Uterus (tissue), 4 donors: ENCODE results near the gene RGS8. TPM values are rescaled to one million over a fixed set of nuclear protein-coding genes. Genes with fewer than 3 reads are reported as not detected.

Source experiments
- DNase-seq, 2 donors: peaks; one replicate each; pipeline ENCODE4 v3.0.0-alpha.2; 2019 to 2020
- H3K27ac ChIP-seq, 2 donors: fragments of 200-600 bp; sonication (generic); 1 replicate in 1 of 2; 2 replicates in 1 of 2; pipeline ENCODE4 v1.5.1; 2016 to 2018
- H3K27me3 ChIP-seq, 2 donors: fragments of 200-600 bp; sonication (generic); one replicate each; pipeline ENCODE4 v1.5.1; 2018 to 2019; ENCODE audit warnings: control low read depth in 1 of 2
- H3K36me3 ChIP-seq, 2 donors: fragments of 200-600 bp; sonication (generic); one replicate each; pipeline ENCODE4 v1.5.1; 2019; ENCODE audit warnings: control low read depth in 1 of 2
- H3K4me1 ChIP-seq, 2 donors: fragments of 200-600 bp; sonication (generic); one replicate each; pipeline ENCODE4 v1.5.1; 2018 to 2019; ENCODE audit warnings: control low read depth in 1 of 2
- H3K4me3 ChIP-seq, 2 donors: fragments of 200-600 bp; sonication (generic); 1 replicate in 1 of 2; 2 replicates in 1 of 2; pipeline ENCODE4 v1.5.1; 2018 to 2019; ENCODE audit warnings: mild to moderate bottlenecking in 1 of 2
- H3K9me3 ChIP-seq, 2 donors: fragments of 200-600 bp; sonication (generic); one replicate each; pipeline ENCODE4 v1.5.1; 2019; ENCODE audit warnings: control low read depth in 1 of 2
- CTCF ChIP-seq, 4 experiments: fragments of 200-600 bp in 2 of 4; fragments of 450-650 bp in 2 of 4; sonication (generic) in 2 of 4; IDR thresholded peaks; one replicate each; pipeline ENCODE4 v1.5.1; 2016 to 2019; ENCODE audit warnings: antibody characterized with exemption in 4 of 4, mild to moderate bottlenecking in 2 of 4, moderate library complexity in 1 of 4
- POLR2A ChIP-seq, 2 donors: fragments of 450-650 bp; IDR thresholded peaks; one replicate each; pipeline ENCODE4 v1.6.1; 2016; ENCODE audit warnings: antibody characterized with exemption in 2 of 2, mild to moderate bottlenecking in 1 of 2, moderate library complexity in 1 of 2
- intact Hi-C: fragments of 100-400 bp; cut with DNase I; formaldehyde crosslinking; loops from one replicate; pipeline ENCODE4 v1.15.1; 2023; ENCODE audit warnings: low total_unique reads
- total RNA-seq, 4 donors: library from RNA; depleted of rRNA in 3 of 4; stranded (reverse); fragments of >200 nt in 3 of 4; gene quantifications; one replicate each; pipeline versions ENCODE4 v1.1.0 to v1.2.4, GENCODE V29; 2014 to 2023
- donor health status: DM: yes; HTN: yes; CAD: no.

RGS8 gene
- total RNA-seq, 4 donors from 2014 or later, result not detected

DNA sequence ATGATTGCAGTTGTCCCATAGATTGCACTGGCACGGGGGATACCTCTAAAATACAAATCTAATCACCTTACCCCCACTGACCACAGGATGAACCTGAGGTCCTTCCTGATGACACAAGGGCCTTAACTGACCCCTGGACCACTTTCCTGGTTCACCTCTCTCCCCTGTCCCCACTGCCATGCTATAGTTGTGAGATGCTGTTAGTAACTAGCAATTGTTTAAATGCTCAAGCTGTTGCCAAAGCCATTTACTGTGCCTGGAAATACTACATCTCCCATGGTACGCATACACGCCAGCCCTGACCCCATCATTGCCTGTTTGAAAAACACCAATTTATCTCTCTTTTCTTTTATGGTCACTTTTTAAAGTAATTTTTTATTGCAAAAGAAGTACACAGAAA is 29.1 kb upstream of the RGS8 start:
- Histone ChIP-seq H3K9me3 (no peaks in the 10 kb centered on the region), H3K4me3 (no peak overlapping the region), H3K27ac (no peak overlapping the region), H3K27me3 (no peaks in the 10 kb centered on the region), H3K4me1 (no peaks in the 10 kb centered on the region), H3K36me3 (no peaks in the 10 kb centered on the region)
- intact Hi-C loops, result no loop called here
- DNase-seq, result no peak
- TF ChIP-seq CTCF (IDR thresholded peaks at IDR 0.05), result no peak
- no peak for TF ChIP-seq POLR2A (IDR thresholded peaks at IDR 0.05)

- H3K4me3 ChIP-seq, result no peak overlapping the region
- H3K27ac ChIP-seq, result no peak overlapping the region
- H3K4me1 ChIP-seq, result no peaks in the 10 kb centered on the region
- H3K27me3 ChIP-seq, result no peaks in the 10 kb centered on the region
- no peaks in the 10 kb centered on the region for H3K9me3 ChIP-seq
- TF ChIP-seq POLR2A (IDR thresholded peaks at IDR 0.05), result no peak
- TF ChIP-seq CTCF (IDR thresholded peaks at IDR 0.05), result no peak
- intact Hi-C loops, result no loop called here
- H3K36me3 ChIP-seq, result no peaks in the 10 kb centered on the region
- no peak for DNase-seq
Observed at GRCh38 chr1:182709855-182710254, 25.5 kb upstream of the RGS8 start.

DNA sequence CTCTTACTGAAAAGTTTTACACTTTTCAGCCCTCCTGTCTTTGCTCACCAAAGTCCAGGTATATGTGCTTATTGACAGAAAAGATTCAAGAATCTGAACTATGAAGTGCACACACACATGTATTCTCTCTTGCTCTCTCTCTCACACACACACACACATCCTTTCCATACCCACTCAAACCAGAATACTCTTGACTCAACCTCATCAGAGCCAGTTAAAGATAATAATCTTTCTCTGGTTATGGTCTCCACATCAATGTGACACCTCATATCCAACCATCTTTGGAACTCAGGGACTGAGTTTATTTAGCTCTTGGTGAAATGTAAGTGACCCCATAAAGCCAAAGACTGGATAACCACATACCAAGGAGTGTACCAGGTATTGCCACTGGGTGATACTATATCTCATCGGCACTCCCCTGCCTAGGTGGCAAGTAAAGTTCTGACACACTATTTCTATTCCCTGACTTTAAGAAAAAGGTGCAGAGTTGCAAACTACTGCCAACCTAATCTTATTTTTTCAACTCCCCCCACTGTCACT is 24.9 kb upstream of the RGS8 start:
- DNase-seq, result no peak
- H3K9me3 ChIP-seq, result no peaks in the 10 kb centered on the region
- intact Hi-C loops, result no loop called here
- H3K36me3 ChIP-seq, result no peaks in the 10 kb centered on the region
- H3K4me3 ChIP-seq, result no peak overlapping the region
- no peak for TF ChIP-seq CTCF (IDR thresholded peaks at IDR 0.05)
- no peak for TF ChIP-seq POLR2A (IDR thresholded peaks at IDR 0.05)
- H3K27ac ChIP-seq, result no peak overlapping the region
- no peaks in the 10 kb centered on the region for H3K27me3 ChIP-seq
- no peaks in the 10 kb centered on the region for H3K4me1 ChIP-seq

- Histone ChIP-seq H3K4me3 (no peak overlapping the region), H3K27ac (no peak overlapping the region), H3K4me1 (no peaks in the 10 kb centered on the region), H3K27me3 (no peaks in the 10 kb centered on the region), H3K36me3 (no peaks in the 10 kb centered on the region), H3K9me3 (no peaks in the 10 kb centered on the region)
- no peak for DNase-seq
- TF ChIP-seq CTCF (IDR thresholded peaks at IDR 0.05), result no peak
- TF ChIP-seq POLR2A (IDR thresholded peaks at IDR 0.05), result no peak
- intact Hi-C loops, result no loop called here
Observed at GRCh38 chr1:182707122-182707521, 22.7 kb upstream of the RGS8 start.

DNA sequence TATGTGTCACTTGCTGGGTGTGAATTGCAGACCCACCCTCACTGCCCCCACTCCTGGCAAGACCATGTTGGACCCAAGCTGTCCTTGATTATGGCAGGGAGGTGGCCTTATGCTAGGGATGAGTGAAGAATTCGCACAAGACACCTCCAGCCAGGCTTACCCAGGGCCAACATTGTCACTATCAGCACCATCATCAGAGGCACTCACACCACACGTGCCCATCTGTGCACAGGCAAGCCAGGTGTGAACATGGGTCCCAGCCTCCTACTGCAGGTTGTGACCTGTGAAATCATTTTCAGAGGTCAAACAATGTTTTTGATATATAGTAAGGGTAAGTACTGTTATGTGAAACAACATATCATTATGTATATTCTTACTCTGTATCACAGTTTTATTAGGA is 20.3 kb upstream of the RGS8 start:
- no peak overlapping the region for H3K4me3 ChIP-seq
- no peaks in the 10 kb centered on the region for H3K4me1 ChIP-seq
- intact Hi-C loops, result no loop called here
- no peak for DNase-seq
- H3K27ac ChIP-seq, result no peak overlapping the region
- TF ChIP-seq CTCF (IDR thresholded peaks at IDR 0.05), result no peak
- TF ChIP-seq POLR2A (IDR thresholded peaks at IDR 0.05), result no peak
- no peaks in the 10 kb centered on the region for H3K27me3 ChIP-seq
- H3K9me3 ChIP-seq, result no peaks in the 10 kb centered on the region
- H3K36me3 ChIP-seq, result no peaks in the 10 kb centered on the region
